SK-N-MC (cell line): ENCODE measurements around the gene CGN.

Experiments
- FOXP2 ChIP-seq: optimal IDR thresholded peaks from 2 replicates; pipeline ENCODE3; 2011; ENCODE audit warnings: mild to moderate bottlenecking, moderate library complexity; ENCODE audit not compliant: insufficient read depth; ENCODE audit errors: extremely low read length, control extremely low read depth
- POLR2AphosphoS5 ChIP-seq: IDR thresholded peaks from 2 replicates; pipeline ENCODE4 v1.6.1; 2012; ENCODE audit warnings: mild to moderate bottlenecking, low read depth, low read length, borderline replicate concordance

DNA sequence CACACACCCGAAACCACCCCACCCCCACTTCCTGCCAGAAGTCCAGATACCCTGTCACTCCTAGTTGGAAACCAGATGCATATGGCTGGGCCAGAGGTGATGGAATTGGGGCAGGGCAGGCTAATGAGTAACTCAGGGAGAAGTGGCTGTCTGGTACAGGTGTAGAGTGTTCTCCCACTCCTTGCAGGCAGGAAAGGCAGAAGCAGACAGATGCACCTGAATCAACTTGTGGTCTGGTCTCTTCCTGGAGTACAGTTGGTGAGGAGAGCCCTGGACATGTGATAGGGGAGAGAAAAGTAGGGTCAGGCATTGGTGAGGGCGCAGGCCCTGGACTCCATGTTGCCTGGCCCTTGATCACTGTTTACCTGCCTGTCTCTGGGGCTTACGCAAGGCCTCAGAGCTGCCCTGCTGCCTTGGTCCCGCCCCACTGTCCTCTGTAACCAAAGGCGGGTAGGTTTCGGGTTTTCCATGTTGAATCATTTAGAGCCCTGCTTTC is 2.5 kb downstream of the CGN start:
- TF ChIP-seq POLR2AphosphoS5 (no peak), FOXP2 (no peak)
